HUES6 (cell line): ENCODE measurements around the gene CD244.

Experiments
- H3K27ac ChIP-seq: 2 replicates; pipeline ENCODE4 v1.7.0; 2013; ENCODE audit warnings: low read depth, mild to moderate bottlenecking, low read length, inconsistent platforms
- H3K27me3 ChIP-seq: 2 replicates; pipeline ENCODE4 v1.6.1; 2013; ENCODE audit warnings: low read length; ENCODE audit not compliant: control insufficient read depth, insufficient read depth
- H3K36me3 ChIP-seq: 2 replicates; pipeline ENCODE4 v1.6.1; 2013; ENCODE audit warnings: low read length; ENCODE audit not compliant: control insufficient read depth, insufficient read depth
- H3K4me1 ChIP-seq: 2 replicates; pipeline ENCODE4 v1.6.1; 2013; ENCODE audit warnings: low read length; ENCODE audit not compliant: control insufficient read depth, insufficient read depth
- H3K4me3 ChIP-seq: 2 replicates; pipeline ENCODE4 v1.5.1; 2013; ENCODE audit warnings: low read depth, low read length
- H3K9ac ChIP-seq: one replicate; pipeline ENCODE4 v1.6.1; 2013; ENCODE audit warnings: mild to moderate bottlenecking, low read length
- H3K9me3 ChIP-seq: 2 replicates; pipeline ENCODE4 v1.6.1; 2013; ENCODE audit warnings: low read depth, low read length; ENCODE audit not compliant: control insufficient read depth, insufficient read depth

CD244 gene

GRCh38 chr1:160810486-160810885, 52.2 kb downstream of the CD244 start:
- Histone ChIP-seq H3K4me3 (no peak overlapping the region), H3K27ac (no peak overlapping the region), H3K9me3 (peaks cover 6% of the 10 kb centered on the region; the same call in 1 of the 2 replicates), H3K36me3 (no peaks in the 10 kb centered on the region), H3K4me1 (peaks cover 20% of the 10 kb centered on the region), H3K27me3 (no peaks in the 10 kb centered on the region), H3K9ac (no peak overlapping the region)

DNA sequence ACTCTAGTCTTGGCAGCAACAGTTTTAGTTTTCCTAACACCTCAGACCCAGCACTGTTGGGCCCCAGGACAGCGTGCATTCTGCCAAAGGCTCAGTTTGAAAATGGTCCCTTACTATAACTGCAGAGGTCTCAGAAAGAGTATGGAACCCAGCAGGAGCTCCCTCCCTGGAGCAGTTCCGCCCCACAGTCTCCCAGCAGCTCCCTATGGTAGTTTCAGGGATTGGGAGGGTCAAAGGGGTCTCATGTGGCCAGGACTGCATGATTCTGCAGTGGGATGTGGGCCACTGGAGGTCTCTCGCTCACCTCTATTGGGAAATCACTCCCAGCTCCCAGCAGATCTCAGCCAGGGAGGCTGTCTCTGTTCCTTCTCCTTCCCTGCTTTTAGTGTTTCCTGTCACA, 54.4 kb downstream of the CD244 start:
- H3K9ac ChIP-seq: no peak overlapping the region
- peaks cover 6% of the 10 kb centered on the region; the same call in 1 of the 2 replicates for H3K9me3 ChIP-seq
- peaks cover 18% of the 10 kb centered on the region for H3K4me1 ChIP-seq
- no peaks in the 10 kb centered on the region for H3K36me3 ChIP-seq
- H3K27me3 ChIP-seq: no peaks in the 10 kb centered on the region
- no peak overlapping the region for H3K27ac ChIP-seq
- H3K4me3 ChIP-seq: no peak overlapping the region

DNA sequence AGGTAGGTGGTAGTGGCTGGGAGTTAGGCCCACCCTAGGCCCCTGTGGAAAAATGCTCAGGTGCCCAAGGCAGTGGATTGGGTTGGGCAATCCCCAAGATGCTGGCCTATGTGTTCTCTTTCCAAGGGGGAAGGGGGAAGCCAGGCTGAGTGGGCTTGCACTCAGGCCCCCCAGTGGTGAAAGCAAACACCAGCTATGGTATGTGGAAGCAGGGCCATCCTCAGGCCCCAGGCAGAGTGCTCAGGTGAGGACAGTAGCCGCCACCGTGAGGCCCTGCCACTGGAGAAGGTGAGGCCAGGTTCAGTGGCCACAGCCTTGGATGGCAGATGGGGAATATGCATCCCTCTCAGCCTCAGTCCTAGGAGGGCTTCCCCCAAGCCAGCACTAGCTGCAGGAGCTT, 54.9 kb downstream of the CD244 start:
- Histone ChIP-seq H3K36me3 (no peaks in the 10 kb centered on the region), H3K27me3 (no peaks in the 10 kb centered on the region), H3K4me1 (peaks cover 15% of the 10 kb centered on the region; the same call in 1 of the 2 replicates), H3K9ac (no peak overlapping the region), H3K4me3 (no peak overlapping the region), H3K9me3 (peaks cover 6% of the 10 kb centered on the region; the same call in 1 of the 2 replicates), H3K27ac (no peak overlapping the region)

DNA sequence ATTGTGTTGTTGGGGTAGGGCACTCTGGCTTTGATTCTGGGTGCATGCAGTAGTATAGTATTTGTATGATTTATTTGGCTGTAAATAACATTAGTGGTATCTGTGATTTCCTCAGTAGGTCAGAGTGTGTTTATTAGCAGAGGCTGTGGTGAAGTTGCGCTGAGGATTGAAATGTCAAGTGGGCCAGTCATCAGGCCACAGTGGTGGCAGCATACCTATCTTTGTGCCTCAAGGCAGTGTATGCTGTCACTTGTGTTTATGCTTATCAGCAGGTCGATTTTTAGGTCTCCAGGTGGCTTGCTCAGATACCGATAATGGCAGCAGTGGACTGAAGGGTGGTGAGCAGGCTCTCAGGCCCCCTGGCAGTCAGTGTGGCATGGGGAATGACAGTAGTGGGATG, 55.4 kb downstream of the CD244 start:
- Histone ChIP-seq H3K27me3 (no peaks in the 10 kb centered on the region), H3K9ac (no peak overlapping the region), H3K4me3 (no peak overlapping the region), H3K27ac (no peak overlapping the region), H3K36me3 (no peaks in the 10 kb centered on the region), H3K9me3 (peaks cover 6% of the 10 kb centered on the region; the same call in 1 of the 2 replicates), H3K4me1 (peaks cover 15% of the 10 kb centered on the region; the same call in 1 of the 2 replicates)

DNA sequence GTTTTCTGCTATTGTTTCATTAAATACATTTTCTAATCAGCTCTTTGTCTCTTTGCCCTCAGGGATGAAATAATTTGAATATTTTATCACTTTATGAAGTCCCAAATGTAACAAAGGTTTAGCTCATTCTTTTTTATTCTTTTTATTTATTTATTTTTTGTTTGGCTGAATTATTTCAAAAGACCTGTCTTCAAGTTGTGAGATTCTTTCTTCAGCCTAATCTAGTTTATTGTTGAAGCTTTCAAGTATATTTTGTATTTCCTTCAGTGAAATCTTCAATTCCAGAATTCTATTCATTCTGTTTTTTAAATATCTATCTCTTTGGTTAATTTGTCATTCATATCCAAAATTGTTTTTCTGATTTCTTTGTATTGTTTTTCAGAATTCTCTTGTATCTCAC, 55.9 kb downstream of the CD244 start:
- Histone ChIP-seq H3K4me3 (no peak overlapping the region), H3K27me3 (no peaks in the 10 kb centered on the region), H3K9ac (no peak overlapping the region), H3K27ac (no peak overlapping the region), H3K36me3 (no peaks in the 10 kb centered on the region), H3K9me3 (peaks cover 6% of the 10 kb centered on the region; the same call in 1 of the 2 replicates), H3K4me1 (peaks cover 15% of the 10 kb centered on the region; the same call in 1 of the 2 replicates)

DNA sequence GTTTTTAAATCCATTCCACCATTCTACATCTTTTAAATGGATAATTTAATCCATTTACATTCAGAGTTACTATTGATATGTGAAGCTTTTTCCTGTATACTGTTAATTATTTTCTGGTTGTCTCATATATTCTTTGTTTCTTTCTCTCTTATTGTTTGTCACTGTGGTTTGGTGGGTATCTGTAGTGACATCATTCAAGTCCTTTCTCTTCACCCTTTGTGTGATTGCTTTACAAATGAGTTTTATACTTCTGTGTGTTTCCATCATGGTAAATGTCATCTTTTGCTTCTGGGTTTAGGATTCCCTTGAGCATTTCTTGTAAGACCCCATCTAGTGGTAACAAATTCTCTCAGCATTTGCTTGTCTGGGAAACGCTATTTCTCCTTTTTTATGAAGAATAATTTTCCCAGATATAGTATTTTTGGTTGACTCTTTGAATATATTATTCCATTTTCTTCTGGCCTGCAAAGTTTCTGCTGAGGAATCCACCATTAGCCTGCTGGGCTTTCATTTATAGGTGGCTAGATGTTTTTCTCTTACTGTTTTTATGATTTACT, 56.5 kb downstream of the CD244 start:
- Histone ChIP-seq H3K27ac (no peak overlapping the region), H3K4me1 (peaks cover 15% of the 10 kb centered on the region; the same call in 1 of the 2 replicates), H3K9me3 (peaks cover 6% of the 10 kb centered on the region; the same call in 1 of the 2 replicates), H3K4me3 (no peak overlapping the region), H3K36me3 (no peaks in the 10 kb centered on the region), H3K9ac (no peak overlapping the region), H3K27me3 (no peaks in the 10 kb centered on the region)

DNA sequence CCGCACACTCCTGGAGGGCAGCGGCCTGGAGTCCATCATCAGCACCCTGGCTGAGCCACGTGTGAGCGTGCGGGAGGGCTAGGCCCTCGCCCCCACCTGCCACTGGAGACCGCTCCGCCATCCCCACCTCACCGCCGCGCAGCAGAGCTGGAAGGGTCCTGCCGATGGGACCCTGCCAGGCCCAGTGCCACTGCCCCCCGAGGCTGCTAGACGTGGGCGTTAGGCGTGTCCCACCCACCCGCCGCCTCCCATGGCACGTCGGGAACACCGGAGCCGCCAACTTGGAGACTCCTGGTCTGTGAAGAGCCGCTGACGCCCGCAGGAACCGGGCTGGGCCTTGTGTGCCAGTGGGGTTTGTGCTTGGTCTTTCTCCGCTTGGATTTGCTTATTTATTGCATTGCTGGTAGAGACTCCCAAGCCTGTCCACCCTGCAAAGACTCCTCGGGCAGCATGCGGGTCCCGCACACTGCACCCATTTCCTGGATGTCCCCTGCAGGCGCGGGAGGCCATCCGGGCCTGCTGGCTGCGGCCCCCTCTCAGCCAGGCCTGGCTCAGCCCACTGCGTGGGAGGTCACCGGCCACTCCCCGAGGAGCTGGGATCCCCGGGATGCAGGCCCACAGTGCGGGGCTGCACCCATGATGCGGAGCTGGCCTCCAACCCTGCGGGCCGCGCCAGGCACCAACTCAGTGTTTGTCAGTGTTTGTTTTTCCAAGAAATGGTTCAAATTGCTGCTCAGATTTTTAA, 60.7 kb downstream of the CD244 start:
- Histone ChIP-seq H3K27ac (no peak overlapping the region), H3K27me3 (no peaks in the 10 kb centered on the region), H3K9ac (no peak overlapping the region), H3K9me3 (peaks cover 2% of the 10 kb centered on the region; the same call in 1 of the 2 replicates), H3K36me3 (no peaks in the 10 kb centered on the region), H3K4me1 (no peaks in the 10 kb centered on the region), H3K4me3 (no peak overlapping the region)

DNA sequence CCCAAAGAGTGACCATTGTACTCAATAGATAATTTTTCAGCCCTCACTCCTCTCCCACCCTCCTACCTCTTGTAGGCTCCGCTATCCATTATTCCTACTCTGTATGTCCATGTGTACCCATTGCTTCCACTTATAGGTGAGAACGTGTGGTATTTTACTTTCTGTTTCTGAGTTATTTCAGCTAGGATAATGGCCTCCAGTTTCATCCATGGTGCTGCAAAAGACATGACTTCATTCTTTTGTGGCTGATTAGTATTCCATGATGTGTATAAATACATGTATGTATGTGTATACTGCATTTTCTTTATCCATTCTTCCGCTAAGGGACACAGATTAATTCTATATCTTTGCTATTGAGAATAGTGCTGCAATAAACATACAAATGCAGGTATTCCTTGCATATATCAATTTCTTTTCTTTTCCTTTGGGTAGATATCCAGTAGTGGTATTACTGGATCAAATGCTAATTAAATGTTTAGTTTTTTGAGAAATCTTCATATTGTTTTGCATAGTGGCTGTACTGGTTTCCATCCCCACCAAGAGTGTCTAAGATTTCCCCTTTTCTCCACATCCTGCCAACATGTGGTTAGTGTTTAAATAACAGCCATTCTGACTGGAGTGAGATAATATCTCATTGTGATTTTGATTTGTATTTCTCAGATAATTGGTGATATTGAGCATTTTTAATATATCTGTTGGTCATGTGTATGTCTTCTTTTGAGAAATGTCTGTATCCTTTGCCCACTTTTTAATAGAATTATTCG, 61.9 kb downstream of the CD244 start:
- no peak overlapping the region for H3K27ac ChIP-seq
- H3K4me1 ChIP-seq: no peaks in the 10 kb centered on the region

GRCh38 chr1:160800142-160800541, 62.5 kb downstream of the CD244 start:
- Histone ChIP-seq H3K9me3 (no peaks in the 10 kb centered on the region), H3K4me3 (no peak overlapping the region), H3K27me3 (no peaks in the 10 kb centered on the region), H3K4me1 (no peaks in the 10 kb centered on the region), H3K9ac (no peak overlapping the region), H3K36me3 (no peaks in the 10 kb centered on the region), H3K27ac (no peak overlapping the region)

More for the DNA sequence above, 61.9 kb downstream of the CD244 start:
- no peak overlapping the region for H3K4me3 ChIP-seq
- no peaks in the 10 kb centered on the region for H3K9me3 ChIP-seq
- no peak overlapping the region for H3K9ac ChIP-seq
- H3K36me3 ChIP-seq: no peaks in the 10 kb centered on the region
- no peaks in the 10 kb centered on the region for H3K27me3 ChIP-seq

GRCh38 chr1:160799641-160800040, 63.0 kb downstream of the CD244 start:
- Histone ChIP-seq H3K4me1 (no peaks in the 10 kb centered on the region), H3K9me3 (peaks cover 2% of the 10 kb centered on the region; the same call in 1 of the 2 replicates), H3K9ac (no peak overlapping the region), H3K36me3 (no peaks in the 10 kb centered on the region), H3K27ac (no peak overlapping the region), H3K27me3 (no peaks in the 10 kb centered on the region), H3K4me3 (no peak overlapping the region)

DNA sequence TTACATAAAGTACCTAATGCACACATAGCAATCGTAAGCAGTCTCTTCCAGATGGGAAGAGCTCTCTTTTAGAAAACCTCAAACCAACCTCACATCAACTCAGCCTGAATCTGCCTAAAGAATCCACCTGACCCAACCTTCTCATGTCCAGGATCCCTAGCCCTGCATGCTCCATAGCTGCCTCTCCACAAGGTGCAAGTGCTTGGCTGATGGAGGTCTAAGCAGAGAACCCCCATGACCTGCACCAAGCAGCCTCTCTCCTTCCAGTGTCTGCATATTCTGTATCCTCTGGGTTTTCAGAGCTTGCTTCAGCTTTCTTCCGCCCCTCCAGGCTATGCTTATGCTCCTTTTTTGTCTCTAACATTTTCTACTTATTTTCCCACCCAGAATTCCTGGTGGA, 64.2 kb downstream of the CD244 start:
- H3K27me3 ChIP-seq: no peaks in the 10 kb centered on the region
- H3K9me3 ChIP-seq: peaks cover 2% of the 10 kb centered on the region; the same call in 1 of the 2 replicates
- no peaks in the 10 kb centered on the region for H3K4me1 ChIP-seq
- no peaks in the 10 kb centered on the region for H3K36me3 ChIP-seq
- no peak overlapping the region for H3K4me3 ChIP-seq
- no peak overlapping the region for H3K9ac ChIP-seq
- H3K27ac ChIP-seq: no peak overlapping the region
